ENCODE results near the gene EML6.

Gene EML6

DNA sequence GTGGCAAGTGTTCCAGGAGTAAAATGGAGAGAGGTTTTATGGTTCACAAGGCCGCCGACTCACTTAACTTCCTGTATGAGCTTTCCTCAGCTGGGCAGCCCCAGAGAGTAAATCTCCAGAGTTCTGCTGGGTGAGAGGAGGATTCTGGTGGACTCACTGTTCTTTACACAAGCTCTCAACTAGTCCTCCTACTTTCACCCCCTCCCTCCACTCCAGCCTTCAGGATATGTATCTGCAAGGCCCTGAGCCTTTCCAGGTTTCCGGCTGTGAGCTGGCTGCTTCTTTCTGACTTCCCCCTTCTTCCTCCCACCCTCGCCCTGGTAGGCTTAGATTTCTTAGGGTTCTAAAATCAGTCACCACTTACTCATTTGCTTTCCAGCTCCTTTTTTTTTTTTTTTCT is 34.0 kb downstream of the EML6 start:
- no peak for DNase-seq (ENCODE audit: low read depth in 2 of 2)

DNA sequence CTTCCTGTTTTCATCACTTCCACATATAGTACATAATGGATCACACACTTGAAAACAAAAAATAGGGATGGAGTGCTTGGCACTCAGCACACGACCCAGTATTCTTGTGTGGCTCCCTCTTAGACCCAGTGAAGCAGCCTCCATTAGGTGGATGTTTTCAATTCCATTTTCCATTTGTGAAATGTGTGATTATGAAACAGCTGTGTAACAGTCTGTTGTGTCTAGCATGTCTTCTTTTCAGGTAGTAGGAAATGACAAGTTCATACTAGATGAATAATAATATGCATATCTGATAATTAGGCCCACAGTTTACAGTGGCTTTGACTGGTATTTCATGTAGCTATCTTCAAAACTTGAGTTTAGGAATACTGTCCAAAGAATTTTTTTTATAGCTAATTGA is 35.5 kb downstream of the EML6 start:
- no peak for DNase-seq (ENCODE audit: low read depth in 2 of 2)

DNA sequence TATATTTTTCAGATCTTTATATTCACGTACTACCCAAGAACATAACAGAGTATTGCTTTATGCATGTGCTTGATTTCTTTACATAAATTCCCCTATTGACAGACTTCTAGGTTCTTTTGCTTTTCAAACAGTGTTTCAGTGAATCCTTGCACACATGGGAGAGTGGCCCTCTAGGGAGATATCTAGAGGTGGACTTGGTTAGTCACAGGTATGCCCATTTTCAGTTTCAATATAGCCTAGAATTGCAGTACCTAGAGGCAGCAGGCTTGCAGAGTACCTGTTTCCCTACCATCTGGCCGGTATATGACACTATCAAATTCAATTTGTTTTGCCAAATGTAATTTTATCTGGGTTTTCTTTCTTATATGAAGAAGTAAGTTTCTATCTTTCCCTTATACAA is 36.8 kb downstream of the EML6 start:
- no peak for DNase-seq (ENCODE audit: low read depth in 2 of 2)

DNA sequence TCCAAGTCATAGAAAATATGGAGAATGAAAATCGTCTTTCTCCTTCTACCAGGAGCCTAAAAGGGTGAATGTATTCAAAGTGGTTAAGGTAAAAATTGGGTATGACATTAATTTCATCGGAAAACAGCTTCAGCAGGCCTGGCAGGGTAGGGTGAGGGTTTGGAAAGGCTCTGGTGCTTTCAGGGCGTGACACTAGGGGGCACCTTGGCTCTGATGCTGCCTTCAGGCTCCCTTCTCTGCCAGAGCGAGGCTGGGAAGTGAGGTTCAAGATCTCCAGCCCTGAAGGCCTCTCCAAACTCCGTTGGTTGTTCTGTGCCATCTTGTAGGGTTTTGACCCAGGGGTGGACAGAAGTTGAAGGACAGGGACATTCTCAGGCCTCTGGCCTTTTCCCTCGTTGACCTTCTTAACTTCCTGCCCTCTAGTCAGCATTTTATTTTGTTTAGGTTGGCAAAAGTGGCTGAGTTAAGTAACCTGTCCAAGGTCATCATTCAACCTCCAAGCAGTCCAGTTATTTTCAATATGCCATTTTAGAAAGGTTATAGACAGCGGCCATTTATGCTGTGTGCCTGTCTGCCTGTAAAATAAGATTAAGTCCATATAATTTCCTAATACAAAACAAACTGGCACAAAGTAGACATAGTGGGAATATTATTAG is 40.3 kb downstream of the EML6 start:
- DNase-seq (ENCODE audit: low read depth in 2 of 2), result no peak

DNA sequence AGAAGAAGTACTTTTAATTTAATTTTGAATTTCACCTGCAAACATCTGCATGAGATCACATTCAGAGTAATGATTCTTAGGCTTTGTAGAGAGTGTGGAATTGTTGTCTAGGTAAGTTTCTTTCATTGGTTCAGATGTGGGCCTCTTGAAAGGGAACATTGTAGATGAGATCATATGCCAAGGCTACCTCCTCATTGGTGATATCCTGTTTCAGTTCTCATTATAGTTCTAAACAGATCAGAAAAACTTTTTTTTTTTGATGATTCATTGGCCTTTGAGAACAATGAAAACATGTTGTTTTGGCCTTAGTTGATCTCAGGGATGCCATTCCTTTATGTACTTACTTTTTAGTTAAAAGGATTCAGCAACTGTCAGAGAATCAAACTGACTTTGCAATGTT is 44.5 kb downstream of the EML6 start:
- DNase-seq (ENCODE audit: low read depth in 2 of 2), result no peak

DNA sequence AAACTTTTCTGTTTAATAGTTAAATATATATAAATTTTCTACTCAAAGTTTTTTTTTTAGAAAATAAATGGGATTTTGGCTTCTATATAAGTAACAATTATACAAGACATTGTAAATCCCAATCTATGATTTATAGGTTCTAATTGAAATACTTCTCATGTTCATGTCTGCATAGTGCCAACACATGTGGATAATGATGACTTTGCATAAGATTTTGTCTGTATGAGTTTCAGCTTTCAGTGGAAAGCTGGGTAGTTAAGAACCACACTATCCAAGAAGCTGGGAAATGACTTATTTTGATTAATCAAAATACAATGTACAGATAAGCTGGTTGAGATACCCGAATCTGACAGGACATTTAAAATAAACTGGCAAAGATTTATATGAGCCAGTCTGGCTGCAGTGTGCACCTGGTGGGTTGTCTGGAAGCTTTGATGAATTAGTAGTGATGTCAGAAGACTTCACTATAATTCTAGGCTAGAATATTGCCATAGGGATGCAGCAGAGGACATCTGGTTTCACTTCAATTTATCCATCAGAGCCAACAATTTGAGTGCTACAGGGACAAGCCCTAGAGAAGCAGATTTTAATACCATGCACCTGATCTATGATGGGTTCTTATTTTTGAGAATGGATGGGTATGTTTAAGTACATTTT is 45.4 kb downstream of the EML6 start:
- no peak for DNase-seq (ENCODE audit: low read depth in 2 of 2)

DNA sequence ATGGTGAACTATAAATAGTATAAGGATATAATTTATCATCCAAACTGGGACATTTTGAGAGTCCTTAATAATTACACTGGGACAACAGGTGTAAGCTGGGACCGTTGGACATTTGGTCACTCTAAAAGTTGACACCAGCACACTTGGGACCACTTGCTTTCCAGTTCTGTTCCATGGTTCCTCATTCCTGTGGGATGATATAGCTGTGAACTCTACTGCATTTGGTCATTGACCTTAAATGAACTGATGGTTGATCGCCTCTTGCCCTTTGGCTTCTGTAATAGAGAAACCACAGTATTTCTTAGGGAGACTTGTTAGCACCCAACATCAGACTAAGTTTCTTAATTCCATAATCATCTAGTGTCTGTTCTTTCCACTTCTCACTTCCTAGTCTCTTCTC is 46.7 kb downstream of the EML6 start:
- no peak for DNase-seq (ENCODE audit: low read depth in 2 of 2)

DNA sequence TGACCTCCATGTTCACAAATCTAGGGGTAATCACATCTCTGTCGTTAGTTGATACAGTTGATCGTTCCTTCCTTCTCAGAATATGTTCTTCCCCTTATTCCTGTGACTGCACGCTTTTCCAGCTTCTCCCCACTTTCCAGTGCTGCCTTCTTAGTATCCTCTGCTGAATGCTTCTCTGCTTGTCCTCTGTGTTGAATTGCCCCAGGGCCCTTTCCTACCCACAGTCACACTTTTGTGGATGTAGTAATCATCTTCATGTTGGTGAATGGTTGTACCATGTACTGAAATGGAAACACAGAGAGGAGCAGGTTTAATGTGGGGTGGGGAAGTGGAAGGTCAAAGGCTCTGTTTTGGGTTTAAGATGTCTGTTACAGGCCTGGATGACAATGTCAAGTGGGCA is 47.2 kb downstream of the EML6 start:
- DNase-seq (ENCODE audit: low read depth in 2 of 2), result no peak

DNA sequence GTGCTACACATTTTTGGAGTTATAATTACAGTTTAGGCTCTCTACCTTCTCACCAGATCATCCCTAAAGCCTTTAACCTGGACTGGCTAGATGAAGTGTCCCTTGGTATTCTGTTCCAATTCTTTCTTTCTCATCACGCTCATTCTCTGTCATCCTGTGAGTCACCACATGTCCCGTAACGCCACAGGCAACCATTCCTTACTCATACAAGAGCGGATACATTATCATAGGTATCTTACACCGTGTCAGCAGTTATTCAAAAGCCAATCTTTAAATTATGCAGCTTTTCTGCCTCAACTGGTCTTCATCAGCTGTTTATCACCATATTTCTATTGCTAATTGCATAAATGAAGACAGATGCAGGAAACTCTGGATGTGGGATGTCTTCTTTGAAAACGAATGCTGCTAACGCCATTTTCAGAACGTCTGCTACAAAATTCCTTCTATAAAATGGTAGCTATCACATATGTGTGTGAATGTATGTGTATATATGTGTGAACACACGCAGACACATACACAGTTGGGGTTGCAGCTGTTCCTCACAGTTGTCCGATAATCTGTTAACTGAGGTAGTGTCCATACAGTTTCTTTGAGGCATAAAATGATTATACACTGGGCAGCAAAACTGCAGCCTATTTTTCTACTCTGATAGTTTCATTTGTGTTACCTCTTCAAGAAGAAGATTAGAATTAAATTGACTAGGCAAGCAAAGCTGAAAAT is 47.9 kb downstream of the EML6 start:
- DNase-seq (ENCODE audit: low read depth in 2 of 2), result no peak

DNA sequence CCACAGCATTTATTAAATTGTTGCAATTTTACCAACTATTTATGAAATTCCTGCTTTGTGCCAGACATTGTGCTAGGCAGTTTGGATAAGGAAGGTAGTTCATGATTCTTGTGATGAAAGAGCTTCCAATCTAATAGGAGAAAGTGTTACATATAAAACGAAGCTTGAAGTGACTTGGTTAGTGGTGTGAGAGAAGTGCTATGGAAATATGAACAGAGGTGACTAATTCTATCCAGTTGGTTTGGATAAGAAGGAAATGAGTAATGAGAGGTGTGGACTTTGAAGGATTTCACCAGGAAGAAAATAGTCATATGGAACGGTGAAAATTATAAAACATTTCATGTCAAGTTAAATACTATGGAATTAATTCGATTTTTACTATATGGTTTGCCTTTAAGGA is 48.6 kb downstream of the EML6 start:
- no peak for DNase-seq (ENCODE audit: low read depth in 2 of 2)

DNA sequence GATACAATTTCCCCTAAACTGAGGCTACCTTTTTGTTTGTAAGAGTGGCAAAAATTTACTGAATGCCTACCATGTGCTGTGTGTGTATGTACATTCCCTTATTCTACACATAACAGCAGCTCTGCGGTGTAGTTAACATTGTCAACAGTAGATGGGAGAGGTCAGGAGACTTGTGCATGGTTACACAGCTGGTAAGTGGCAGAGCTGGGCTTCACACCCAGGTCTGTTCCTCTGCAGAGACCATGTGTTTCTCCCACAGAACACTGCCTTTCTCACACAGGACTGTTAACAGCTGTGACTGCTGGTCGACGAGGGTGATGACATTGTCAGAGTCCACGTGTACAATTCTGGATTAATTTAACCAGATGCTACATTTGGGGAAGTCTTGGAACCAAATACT is 49.1 kb downstream of the EML6 start:
- DNase-seq (ENCODE audit: low read depth in 2 of 2), result no peak

DNA sequence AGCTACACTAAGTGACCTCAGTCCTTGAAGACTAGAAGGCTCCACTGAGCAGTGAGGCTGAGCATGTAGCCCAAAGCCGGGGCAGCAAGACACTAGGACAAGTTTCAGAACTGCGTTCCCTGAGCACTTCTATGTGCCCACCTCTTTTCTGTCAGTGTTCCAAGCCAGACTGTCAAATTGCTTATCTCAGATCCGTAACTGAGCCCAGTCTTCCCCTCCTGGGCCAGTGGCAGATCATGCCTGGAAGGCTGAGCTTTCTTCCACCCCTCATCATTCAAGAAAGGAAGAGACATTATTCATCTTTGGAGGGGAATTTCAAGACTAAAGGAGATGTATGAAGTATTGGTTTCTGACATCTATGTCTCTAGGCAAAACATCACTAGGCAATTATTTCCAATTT is 49.8 kb downstream of the EML6 start:
- no peak for DNase-seq (ENCODE audit: low read depth in 2 of 2)

DNA sequence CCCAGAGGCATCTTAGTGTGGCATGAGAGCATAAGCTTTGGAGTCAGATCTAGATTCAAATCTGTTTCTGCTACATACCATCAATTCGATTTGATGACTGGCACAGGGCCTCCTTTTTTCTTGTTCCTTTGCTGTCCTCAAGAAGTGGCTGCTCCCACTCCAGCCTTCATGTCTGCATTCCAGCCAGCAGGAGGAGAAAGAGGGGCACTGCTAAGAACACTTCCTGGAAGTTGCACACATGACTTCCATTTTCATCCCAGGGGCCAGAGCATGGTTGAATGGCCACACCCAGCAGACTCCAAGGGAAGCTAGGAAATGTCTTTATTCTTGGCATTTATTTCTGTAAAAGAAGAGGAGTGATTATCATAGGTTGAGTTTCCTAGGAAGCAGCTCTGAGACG is 50.4 kb downstream of the EML6 start:
- no peak for DNase-seq (ENCODE audit: low read depth in 2 of 2)

DNA sequence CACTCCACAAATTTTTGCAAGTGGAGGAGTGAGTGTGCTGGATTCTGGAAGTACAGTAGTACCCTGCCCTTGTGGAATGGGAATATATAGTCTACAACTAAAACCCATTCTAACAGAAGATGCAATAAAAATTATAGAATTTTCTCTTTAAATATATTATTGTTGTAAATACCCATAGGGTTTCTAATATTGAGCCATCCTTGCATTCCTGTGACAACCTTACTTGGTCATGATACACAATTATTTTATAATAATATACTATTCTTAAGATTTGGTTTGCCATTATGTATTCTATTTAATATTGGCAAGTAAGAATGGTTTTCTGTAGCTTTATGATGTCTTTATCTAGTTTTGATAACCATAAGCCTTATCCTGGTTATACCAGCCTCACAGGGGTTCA is 52.2 kb downstream of the EML6 start:
- no peak for DNase-seq (ENCODE audit: low read depth in 2 of 2)

DNA sequence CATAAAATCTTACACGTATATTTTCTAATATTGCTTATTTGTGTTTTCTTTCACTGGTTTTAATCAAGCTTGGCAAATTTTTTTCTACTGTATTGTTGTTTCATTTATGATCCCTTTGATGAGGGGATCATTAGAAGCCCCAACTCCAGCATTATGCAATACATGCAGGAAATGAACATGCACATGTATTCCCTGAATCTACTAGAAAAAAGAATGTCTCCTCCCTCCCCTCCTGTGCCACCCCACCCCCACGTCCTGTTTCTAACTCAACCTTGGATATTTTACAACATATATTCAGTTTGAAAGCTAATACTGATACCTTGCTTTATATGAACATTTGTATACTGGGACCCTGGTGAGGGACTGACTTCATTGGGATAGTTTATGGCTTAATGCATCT is 53.0 kb downstream of the EML6 start:
- no peak for DNase-seq (ENCODE audit: low read depth in 2 of 2)

DNA sequence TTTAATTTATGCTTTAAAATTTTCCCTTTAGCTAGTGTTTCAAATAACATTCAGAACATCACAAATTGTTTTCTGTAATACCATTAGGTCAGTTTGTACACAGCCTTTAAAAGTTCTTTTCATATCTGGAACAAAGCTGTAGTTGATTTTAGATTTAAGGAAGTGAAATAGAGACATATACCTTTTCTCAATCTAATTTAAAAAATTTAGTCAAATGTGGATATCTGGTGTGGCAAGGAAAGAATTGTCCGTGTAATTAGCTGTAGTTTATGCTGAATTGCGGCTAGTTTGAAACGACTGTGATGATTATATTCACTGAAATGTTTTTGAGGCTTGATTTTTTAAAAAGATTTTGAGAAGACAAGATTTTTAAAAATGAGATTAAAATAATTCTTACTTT is 59.9 kb downstream of the EML6 start:
- DNase-seq (ENCODE audit: low read depth in 2 of 2), result no peak

DNA sequence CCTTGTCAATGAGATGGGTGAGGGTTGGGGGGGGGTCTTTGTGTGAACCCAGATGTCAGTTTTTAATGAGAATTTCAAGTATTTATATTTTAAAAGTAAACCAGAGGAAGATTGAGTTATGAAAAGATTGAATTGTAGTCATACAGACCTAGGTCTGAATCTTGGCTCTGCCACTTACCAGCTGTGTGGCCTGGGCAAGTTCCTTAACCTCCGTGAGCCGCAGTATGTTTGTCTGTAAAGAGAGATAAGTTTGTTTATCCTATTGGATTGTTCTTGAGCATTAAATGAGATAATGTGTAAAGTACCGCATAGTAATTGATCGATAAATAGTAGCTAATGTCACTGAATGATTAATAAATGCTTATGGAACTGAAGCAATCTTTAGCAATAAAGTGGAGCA is 63.8 kb downstream of the EML6 start:
- DNase-seq (ENCODE audit: low read depth in 2 of 2), result no peak

DNA sequence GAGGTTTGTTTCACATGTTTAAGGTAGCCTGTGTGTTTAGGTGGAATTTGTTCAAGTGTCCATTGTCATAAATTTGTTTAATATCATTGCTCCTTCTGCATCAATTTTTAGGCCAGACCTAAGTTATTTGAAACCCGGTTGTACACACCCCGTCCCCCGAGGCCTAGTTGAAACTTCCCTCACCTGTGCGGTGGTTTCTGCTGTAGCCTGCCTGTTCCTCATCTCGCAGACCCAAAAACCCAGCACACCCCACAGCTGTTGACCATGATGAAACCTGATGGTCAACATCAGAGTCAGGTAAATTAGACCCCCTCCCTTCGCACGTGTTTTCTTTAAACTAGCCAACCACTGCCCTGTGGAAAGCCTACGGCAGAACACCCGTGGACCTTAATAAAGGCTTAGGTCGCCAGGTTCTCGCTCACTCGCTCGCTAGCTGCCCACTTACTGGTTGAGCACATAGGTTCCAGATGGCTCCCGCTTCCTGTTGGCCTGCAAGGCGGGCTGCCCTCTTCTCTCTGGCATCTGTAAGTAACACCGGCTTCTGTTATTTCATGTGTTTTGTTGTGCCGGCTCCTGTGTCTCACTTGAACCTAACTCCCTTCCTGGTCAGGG is 64.4 kb downstream of the EML6 start:
- no peak for DNase-seq (ENCODE audit: low read depth in 2 of 2)

DNA sequence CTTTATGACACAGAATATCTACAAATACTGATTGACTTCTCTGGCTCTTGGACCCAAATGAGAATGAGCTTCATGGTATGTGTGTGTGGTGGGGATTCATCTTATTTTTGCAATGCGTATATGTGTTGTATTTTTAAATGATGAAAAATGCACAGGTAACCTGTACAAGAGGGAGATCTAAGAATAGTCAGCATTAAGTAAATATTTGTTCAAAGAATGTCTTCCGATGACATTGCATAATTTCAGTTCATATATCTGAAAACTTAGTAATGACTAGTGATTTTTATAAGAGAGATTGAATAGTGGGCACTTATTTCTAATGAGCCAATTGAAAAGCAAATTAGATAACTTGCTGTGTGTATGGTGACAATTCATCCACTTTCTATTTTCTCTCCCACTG is 66.4 kb downstream of the EML6 start:
- no peak for DNase-seq (ENCODE audit: low read depth in 2 of 2)

DNA sequence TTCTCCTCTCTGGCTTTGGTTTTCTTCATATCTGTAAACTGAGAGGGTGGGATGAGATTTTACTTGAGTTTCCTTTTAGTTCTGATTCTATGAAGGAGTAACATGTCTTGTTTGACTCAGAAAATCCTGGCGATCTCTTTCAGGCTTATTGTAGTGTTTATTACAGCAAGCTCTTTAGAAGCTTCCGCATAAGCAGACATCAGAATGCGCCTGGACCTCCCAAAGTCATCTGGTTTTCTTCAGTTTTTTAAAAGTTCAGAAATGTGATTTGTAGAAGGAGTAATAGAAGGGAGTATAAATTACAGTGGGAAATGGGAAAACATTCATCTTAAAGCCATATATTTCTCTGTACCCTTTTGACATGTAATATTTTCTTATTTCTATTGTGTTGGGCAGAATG is 68.4 kb downstream of the EML6 start:
- DNase-seq (ENCODE audit: low read depth in 2 of 2), result no peak

DNA sequence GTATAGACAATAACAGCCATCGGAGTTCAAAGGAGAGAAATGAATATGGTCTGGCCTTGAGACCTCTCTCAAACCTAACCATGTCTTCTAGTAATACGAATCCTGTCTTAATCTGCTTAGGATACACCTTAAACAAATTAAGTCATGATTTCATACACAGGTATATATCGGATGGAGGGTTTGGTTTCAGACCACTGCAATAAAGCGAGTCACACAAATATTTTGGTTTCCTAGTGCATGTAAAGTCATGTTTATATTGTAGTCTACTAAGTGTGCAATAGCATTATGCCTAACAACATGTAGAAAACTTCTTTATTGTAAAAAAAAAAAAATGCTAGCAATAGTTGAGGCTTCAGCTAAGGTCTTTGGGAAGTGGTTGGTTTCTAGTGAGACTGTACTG is 73.8 kb downstream of the EML6 start:
- DNase-seq (ENCODE audit: low read depth in 2 of 2), result no peak

DNA sequence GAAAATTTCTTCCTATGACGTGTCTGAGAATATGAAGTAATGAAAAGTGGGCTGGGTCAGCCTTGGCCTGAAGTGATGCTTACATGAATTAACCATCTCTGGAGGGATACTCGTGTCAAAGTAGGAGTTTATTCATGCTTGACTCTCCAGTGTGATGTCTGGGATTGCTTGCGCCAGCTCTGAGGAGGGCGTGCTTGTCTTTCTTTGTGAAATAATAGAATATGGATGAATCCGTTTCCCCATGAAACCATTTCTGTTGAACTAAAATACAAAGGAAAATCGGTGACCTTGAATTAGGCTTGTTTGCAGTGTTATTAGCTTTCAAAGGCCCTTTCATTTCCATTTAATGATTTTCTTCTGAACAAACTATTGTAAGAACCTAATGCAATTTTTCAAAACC is 77.9 kb downstream of the EML6 start:
- DNase-seq (ENCODE audit: low read depth in 2 of 2), result no peak
